ENCODE measurements around the gene MEF2B.

The MEF2B gene

DNA sequence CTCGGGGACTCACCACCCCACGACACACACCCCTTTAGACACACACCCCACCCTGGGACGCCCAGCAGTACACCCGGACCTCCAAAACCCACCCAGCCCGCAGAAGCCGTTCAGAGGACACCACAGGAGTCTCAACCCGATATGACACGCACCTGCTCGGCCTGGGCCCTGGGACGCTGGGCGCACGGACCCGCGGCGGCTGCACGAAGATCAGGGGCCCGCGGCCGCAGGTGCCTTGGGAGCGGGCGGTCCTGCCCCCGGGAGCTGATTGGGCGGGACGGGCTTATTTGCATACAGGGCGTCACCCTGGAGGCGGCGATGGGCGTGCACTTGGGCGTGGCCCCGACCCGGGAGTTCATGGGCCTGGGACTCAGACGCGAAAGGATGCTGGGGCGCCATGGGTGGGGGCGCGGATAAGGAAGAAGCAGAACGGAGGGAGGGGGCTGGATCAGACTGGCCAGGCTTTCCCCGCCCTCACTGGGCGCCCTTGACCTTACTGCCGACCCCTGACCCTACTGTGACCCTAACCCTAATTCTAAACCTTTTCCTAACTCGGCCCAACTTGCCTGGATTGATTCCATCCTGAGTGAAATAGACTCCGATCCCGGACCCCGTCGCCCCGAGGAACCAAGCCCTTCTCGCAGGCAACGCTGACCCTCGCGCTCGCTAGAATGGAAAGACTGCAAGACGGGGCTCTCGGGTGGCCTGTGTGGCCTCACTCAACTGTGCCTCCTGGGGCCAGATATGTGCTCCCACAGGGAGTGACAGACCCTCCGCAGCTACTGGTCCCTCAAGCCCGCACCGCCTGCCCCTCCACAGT lies at the start of gene MEF2B:
Gene MEF2B, minus strand, starts transcription at position 211 of the 820 bp plus-strand sequence. CDS start 19,528 bp downstream, outside the sequence.
- DNase-seq: peak; percentile 59

DNA sequence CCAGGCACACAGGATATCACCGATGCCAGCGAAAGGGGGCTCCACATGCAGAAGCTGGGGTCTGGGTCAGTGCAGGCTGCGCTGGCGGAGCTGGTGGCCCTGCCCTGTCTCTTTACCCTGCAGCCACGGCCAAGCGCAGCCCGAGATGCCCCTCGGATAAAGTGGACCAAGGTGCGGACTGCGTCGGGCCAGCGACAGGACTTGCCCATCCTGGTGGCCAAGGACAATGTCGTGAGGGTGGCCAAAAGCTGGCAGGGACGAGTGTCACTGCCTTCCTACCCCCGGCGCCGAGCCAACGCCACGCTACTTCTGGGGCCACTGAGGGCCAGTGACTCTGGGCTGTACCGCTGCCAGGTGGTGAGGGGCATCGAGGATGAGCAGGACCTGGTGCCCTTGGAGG lies 48.8 kb upstream of the MEF2B start:
- DNase-seq: no peak

- no peak for DNase-seq
These were observed 47.0 kb upstream of the MEF2B start for GRCh38 chr19:19217099-19217498.

GRCh38 chr19:19215792-19216191 lies 45.7 kb upstream of the MEF2B start:
- no peak for DNase-seq

- DNase-seq: no peak
These were observed 44.8 kb upstream of the MEF2B start for GRCh38 chr19:19214892-19215291.

GRCh38 chr19:19214159-19214490 lies 44.1 kb upstream of the MEF2B start:
- DNase-seq: peak; percentile 6

- no peak for DNase-seq
These were observed 43.5 kb upstream of the MEF2B start for GRCh38 chr19:19213426-19214158.

DNA sequence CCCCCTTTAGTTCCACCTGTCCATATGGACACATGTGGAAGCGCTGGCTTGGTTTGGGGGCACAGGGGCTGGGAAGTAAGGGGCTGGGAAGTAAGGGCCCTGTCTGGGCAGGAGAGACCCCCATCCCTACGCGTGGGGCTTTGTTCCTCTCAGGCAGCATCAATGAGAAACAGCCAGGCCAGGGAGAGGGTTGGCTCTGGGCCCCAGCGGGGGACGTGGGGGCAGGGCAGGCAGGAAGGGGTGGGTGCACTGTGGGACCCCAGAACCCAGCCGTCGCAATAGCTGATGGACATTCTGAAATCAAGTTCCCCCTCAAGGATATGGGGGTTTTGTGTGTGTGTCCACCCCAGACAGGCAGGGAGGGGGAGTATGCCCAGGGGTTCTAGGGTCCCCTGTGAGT lies 42.9 kb upstream of the MEF2B start:
- no peak for DNase-seq

DNA sequence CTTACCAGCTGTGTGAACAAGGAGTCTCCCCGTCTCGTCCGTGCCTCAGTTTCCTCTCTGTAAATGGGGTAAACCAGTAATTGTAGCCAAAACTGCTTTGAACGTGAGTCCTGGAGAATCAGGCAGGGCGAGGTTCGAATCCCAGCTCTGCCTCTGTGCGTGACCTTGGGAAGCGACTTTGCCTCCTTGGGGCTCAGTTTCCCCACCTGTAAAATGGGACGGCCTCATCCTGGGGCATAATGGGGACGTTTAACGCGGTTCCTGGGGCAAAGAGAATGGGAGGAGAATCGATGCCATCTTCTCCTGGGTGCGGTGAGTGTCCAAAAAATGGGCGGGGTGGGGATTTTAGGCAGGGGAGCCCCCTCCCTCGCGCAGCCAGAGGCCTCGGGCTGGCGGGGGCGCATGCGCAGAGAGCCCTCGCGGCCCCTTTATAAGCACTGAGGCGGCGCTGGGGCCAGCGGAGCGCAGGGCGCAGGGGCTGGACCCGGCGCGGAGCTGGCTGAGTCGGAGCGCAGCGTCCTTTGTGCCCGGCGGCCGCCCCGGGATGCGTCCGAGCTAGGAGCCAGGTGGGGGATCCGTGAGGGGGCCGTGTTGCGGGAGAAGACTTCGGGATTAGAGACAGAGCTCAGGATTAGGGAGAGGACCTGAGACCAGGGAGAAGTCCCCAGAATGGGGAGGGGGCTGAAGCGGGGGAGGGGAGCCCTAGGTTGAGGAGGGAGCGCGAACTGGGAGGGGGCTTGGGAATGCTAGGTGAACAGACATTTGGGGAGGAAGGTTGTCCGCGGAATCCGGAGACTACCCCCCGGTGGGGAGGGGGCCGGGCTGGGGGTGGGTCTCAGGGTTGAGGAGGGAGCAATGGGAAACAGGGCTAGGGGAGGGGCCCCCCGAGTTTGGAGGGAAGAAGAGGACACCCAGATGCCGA lies 41.7 kb upstream of the MEF2B start, which contains the start of gene NCAN:
Gene NCAN, plus strand, starts transcription at position 460 of the 922 bp plus-strand sequence. CDS start 4,996 bp downstream, outside the sequence.
- peak; percentile 8 for DNase-seq

GRCh38 chr19:19209372-19209771 lies 39.3 kb upstream of the MEF2B start:
- no peak for DNase-seq

GRCh38 chr19:19207637-19208572 lies 37.8 kb upstream of the MEF2B start:
- DNase-seq: no peak

- no peak for DNase-seq
These were observed 36.9 kb upstream of the MEF2B start for GRCh38 chr19:19206938-19207337.

GRCh38 chr19:19205416-19206410 lies 35.6 kb upstream of the MEF2B start:
- DNase-seq: no peak

- DNase-seq: no peak
These were observed 34.1 kb upstream of the MEF2B start for GRCh38 chr19:19204181-19204580.

DNA sequence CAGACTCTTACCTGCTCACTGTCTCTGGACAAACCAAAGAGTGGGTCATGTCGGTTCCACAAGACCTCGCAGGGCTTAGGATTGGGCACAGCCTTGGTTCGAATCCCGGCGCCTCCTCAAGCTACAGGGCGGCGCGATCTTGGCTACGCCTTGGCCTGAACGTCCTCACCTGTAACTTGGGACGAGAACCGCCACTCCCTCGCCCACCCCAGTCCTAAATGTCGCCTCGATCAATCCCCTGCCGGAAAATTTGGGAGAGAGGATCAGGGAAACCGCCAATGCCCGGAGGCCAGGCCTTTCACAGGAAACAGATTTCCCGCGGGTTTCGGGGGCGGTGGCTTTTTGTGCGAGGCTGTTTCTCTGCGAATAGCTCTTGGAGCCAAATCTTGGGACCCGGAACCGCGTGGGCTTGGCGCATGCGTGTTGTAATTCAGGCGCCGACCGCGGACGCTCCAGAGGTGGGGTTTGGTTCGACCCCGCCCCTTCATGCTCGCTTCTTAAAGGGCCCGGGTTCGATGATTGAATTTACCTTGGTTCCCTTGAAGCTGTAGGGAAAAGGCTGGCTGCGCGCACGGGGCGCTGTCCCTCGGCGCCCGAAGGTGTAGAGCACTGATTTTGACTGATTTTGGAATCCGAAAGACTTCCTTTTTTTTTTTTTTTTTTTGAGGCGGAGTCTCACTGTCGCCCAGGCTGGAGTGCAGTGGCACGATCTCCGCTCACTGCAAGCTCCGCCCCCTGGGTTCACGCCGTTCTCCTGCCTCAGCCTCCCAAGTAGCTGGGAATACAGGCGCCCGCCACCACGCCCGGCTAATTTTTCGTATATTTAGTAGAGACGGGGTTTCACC lies 33.2 kb upstream of the MEF2B start, which contains the start of gene NR2C2AP:
Gene NR2C2AP, minus strand, starts transcription at position 403 of the 845 bp plus-strand sequence. Its CDS starts 354 bp downstream, at position 49.
- DNase-seq: peak; percentile 91

DNA sequence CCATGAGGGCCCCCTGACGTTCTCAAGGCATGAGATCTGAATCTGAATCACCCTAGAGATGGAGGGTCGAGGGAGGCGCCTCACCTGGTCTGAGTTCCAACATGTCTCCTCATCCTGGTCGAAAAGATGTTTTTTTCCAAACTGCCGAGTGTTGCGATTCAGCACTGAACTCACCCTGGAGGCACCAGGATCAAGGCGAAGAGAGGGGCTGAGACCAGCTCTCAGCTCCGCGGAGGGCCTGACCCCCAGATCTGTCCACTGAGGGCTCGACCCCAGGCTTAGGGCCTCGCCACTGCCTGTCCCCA lies 32.6 kb upstream of the MEF2B start:
- DNase-seq: no peak

DNA sequence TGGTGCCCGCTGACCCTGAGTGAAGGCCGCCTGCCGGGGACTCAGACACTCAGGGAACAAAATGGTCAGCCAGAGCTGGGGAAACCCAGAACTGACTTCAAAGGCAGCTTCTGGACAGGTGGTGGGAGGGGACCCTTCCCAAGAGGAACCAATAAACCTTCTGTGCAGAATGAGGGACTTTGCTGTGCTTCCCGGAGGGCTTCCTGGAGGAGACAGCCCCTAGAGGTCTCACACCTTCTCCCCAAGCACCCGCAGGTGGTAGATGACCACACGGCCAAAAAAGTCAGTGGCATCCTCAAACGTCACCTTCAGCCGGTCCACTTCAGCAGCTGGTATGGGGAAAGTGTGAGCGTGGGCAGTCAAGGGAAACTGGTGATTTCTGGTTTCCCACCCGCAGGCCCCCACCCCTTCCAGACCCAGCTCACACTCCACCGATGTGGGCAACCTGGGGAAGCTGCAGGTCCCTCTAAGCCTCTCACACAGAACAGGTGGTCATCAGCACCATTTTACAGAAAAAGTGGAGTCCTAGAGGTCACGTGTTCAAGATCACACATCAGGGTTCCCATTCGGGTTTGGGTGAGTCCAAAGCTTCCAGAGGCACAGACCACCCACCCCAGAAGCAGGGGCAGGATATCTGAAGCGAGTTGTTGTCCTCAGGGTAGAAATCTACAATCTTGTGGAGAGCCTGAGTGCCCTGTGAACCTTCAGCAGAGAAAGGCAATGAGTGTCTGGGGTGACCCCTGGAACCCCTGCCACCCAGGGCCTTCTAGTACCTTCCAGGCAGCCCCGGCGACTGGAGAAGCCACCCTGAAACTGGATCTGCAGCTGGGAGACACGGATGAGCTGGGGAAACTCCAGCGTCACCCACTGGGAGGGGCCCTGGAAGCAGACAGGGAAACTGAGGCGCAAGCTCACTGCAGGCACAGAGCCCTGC lies 31.9 kb upstream of the MEF2B start:
- DNase-seq: no peak

GRCh38 chr19:19193926-19194325 lies 23.9 kb upstream of the MEF2B start:
- DNase-seq: no peak
